NCI-H1048 (cell line): ENCODE measurements around the gene GABRQ.
"Not testable (repeated sequence)": the region's sequence is repeated elsewhere in the genome, so short reads cannot be mapped to it uniquely, and the experiment has no call there.

Experiments used
- DNase-seq: peaks from one replicate; lab custom pipeline; 2025; lab: John Stamatoyannopoulos, UW

Gene GABRQ

DNA sequence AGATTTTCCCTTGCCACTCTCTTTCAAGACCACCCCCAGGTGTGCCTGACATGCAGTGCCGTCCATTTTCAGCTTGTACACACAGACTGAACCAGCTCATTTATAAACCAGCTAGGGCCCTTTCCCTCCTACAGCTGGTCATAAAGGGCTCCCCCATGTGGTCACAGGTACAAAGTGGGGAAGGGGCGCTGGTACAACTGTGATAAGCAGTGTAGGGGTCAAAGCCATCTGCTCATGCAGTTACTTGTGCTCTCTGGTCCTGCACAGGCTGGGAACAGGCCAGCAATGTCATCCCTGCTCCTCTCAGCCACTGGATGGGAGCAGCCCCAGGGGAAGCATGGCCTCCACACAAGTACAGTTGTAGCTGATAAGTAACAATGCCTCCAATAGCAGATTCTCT is 20.6 kb downstream of the GABRQ start:
- DNase-seq = no peak

GRCh38 chrX:152663086-152663485 is 25.4 kb downstream of the GABRQ start:
- DNase-seq = no peak

DNA sequence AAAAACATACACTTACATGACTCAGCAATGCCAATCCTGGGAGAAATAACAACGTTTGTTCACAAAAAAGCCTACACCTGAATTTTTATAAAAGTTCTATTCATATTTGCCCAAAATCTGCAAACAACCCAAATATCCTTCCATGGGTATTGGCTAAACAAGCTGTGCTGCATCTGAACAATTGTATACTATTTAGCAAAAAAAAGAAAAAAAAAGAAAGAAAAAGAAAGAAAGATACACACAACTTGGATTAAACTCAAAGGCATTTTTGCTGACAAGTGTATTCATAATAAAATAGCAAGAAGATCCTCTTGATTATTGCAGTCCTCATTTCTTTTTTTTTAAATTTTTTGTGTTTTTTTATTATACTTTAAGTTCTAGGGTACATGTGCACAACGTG is 36.4 kb downstream of the GABRQ start:
- DNase-seq = no peak

- DNase-seq = not testable (repeated sequence)
Observed at GRCh38 chrX:152674652-152675051, 37.0 kb downstream of the GABRQ start.

DNA sequence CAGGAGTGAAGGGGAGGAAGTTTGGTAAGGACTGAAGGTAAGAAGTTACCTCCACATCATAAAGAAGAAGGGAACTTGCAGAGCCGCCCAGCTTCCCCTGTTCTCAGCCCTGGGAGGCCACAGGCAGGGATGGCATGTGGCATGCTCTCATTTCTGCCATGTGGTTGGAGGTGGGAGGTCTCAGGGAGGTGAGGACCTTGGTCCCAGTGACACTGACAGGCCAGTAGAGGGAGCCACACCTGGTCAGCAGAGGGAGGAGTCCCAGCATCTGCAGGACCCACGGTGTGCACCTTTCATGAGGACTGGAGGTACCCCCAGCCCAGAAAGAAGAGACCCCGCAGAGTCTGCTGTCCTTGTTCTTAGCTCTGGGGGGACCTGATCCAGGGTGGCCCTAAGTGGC is 43.3 kb downstream of the GABRQ start:
- DNase-seq = not testable (repeated sequence)

DNA sequence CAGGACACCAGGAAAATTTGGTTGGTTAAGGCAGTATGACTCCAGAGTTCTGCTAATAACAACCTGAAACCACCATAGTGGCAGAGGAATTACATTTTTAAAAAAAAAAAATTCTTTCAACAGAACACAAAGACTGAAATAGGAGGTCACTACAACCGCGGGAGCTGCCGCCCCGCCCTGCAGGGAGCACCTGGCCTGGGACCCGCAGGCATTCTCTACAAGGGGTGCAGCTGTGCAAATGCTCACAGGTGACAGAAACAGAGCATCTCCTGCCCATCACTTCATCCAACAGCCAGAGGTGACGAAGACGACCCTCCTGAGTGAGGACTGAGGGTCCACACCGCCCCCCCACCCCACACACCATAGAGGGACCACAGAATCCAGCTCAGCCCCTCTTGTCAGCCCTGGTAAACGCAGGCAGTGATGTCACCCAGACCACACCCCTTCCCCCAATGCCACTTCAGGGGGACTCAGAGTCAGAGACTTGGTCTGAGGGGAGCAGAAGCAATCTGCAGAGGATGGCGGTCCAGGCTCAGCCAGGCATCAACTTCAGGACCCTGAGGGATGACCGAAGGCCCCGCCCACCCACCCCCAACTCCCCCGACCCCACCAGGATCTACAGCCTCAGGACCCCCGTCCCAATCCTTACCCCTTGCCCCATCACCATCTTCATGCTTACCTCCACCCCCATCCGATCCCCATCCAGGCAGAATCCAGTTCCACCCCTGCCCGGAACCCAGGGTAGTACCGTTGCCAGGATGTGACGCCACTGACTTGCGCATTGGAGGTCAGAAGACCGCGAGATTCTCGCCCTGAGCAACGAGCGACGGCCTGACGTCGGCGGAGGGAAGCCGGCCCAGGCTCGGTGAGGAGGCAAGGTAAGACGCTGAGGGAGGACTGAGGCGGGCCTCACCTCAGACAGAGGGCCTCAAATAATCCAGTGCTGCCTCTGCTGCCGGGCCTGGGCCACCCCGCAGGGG is 60.5 kb downstream of the GABRQ start, which contains the start of gene MAGEA3:
MAGEA3 (plus strand) TSS at position 843 of the 980 bp plus-strand sequence. CDS start 2,039 bp downstream, outside the sequence.
- DNase-seq = not testable (repeated sequence)

DNA sequence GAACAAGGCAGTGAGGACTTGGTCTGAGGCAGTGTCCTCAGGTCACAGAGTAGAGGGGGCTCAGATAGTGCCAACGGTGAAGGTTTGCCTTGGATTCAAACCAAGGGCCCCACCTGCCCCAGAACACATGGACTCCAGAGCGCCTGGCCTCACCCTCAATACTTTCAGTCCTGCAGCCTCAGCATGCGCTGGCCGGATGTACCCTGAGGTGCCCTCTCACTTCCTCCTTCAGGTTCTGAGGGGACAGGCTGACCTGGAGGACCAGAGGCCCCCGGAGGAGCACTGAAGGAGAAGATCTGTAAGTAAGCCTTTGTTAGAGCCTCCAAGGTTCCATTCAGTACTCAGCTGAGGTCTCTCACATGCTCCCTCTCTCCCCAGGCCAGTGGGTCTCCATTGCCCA is 62.7 kb downstream of the GABRQ start:
- DNase-seq = not testable (repeated sequence)

- DNase-seq = not testable (repeated sequence)
Observed at GRCh38 chrX:152706500-152706899, 68.8 kb downstream of the GABRQ start.
